PFSK-1 (cell line): ENCODE data around the gene KAT7.

Experiments
- SIN3A ChIP-seq: IDR thresholded peaks from 2 replicates; pipeline ENCODE4 v1.6.1; 2012; ENCODE audit warnings: mild to moderate bottlenecking, low read length, moderate library complexity, borderline replicate concordance; ENCODE audit not compliant: insufficient read depth
- TAF1 ChIP-seq: IDR thresholded peaks from 2 replicates; pipeline ENCODE4 v1.6.1; 2012; ENCODE audit warnings: low read length, control low read depth, borderline replicate concordance; ENCODE audit not compliant: insufficient read depth
- TF ChIP-seq, protein P1 (sequence below), 2 experiments: IDR thresholded peaks; 2 replicates each; pipeline versions ENCODE4 v1.6.1 to v1.8.0; 2011 to 2012; ENCODE audit warnings: low read depth in 2 of 2, low read length in 2 of 2, control low read depth in 1 of 2, inconsistent platforms in 1 of 2, mild to moderate bottlenecking in 1 of 2, moderate library complexity in 1 of 2; ENCODE audit not compliant: insufficient read depth in 1 of 2

DNA sequence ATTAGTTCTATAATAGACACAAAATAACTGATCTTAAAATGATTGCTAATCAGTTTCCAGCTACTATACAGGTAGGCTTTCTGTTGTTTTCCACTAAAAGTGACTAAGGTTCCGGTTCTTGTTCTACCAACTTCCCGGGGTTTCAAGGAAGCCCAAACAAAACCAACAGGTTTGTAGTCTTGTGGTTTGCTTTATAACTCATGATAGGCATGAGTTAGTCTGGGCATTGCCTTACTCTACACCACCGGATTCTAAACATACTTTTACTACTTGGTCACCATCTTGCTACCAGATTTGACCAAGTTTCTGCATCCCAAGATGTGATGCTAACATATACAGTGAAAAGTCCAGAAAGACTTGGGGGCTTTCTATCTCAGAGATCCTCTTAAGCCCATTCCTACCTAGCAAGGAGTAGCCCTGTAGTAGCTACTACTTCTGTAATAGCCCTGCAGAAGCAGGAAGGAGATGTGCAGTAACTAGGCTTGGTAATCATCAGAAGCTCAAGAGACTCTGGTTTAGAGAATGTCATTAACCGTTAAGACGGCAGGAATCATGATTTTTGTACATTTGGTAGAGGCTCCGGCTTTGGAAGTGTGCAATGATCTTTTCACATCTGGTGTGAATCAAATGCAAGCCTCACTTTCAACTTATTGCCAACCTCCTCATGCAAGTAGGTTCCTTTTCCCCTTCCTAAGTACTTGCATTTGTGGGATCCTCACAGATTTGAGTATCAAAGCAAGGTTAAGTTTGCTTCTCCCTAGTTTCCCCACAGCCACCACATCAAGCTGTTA, 26.1 kb upstream of the KAT7 start:
- no peak for TF ChIP-seq TAF1
- TF ChIP-seq, protein P1, sequence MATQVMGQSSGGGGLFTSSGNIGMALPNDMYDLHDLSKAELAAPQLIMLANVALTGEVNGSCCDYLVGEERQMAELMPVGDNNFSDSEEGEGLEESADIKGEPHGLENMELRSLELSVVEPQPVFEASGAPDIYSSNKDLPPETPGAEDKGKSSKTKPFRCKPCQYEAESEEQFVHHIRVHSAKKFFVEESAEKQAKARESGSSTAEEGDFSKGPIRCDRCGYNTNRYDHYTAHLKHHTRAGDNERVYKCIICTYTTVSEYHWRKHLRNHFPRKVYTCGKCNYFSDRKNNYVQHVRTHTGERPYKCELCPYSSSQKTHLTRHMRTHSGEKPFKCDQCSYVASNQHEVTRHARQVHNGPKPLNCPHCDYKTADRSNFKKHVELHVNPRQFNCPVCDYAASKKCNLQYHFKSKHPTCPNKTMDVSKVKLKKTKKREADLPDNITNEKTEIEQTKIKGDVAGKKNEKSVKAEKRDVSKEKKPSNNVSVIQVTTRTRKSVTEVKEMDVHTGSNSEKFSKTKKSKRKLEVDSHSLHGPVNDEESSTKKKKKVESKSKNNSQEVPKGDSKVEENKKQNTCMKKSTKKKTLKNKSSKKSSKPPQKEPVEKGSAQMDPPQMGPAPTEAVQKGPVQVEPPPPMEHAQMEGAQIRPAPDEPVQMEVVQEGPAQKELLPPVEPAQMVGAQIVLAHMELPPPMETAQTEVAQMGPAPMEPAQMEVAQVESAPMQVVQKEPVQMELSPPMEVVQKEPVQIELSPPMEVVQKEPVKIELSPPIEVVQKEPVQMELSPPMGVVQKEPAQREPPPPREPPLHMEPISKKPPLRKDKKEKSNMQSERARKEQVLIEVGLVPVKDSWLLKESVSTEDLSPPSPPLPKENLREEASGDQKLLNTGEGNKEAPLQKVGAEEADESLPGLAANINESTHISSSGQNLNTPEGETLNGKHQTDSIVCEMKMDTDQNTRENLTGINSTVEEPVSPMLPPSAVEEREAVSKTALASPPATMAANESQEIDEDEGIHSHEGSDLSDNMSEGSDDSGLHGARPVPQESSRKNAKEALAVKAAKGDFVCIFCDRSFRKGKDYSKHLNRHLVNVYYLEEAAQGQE (IDR thresholded peaks at IDR 0.05; ENCODE audit: insufficient read depth in 1 of 2, low read depth in 2 of 2, low read length in 2 of 2): no peak
- no peak for TF ChIP-seq SIN3A
